GM12878 (cell line): ENCODE data around the gene PLCB4.

Experiments
- EP300 ChIP-seq, 2 experiments: fragments of 150-350 bp in 1 of 2; IDR thresholded peaks; 2 replicates each; pipeline ENCODE4 v1.6.1; 2011 to 2012; ENCODE audit warnings: low read depth in 2 of 2, low read length in 2 of 2, borderline replicate concordance in 1 of 2, improper control_type of control experiment in 1 of 2, inconsistent platforms in 1 of 2; ENCODE audit not compliant: control insufficient read depth in 1 of 2
- HCFC1 ChIP-seq: fragments of 150-350 bp; IDR thresholded peaks from 2 replicates; pipeline ENCODE4 v1.6.1; 2014; ENCODE audit warnings: low read length
- PAX8 ChIP-seq: fragments of 450-650 bp; IDR thresholded peaks from 2 replicates; pipeline ENCODE4 v1.6.1; 2017; ENCODE audit warnings: mild to moderate bottlenecking, moderate library complexity
- RBBP5 ChIP-seq: fragments of 200-600 bp; sonication (generic); conservative IDR thresholded peaks from 2 replicates; pipeline ENCODE4 v1.6.1; 2016

GRCh38 chr20:9261781-9262180 lies 192.9 kb downstream of the PLCB4 start:
- TF ChIP-seq PAX8 (no peak), RBBP5 (no peak), HCFC1 (no peak), EP300 (IDR thresholded peaks at IDR 0.05; ENCODE audit: borderline replicate concordance in 1 of 2, control insufficient read depth in 1 of 2, low read depth in 2 of 2, low read length in 2 of 2) (no peak)
